Panc1 (cell line): ENCODE data around the gene MYCBPAP. TPM values are rescaled to one million over a fixed set of nuclear protein-coding genes. Genes with fewer than 3 reads are reported as not detected.
"Not testable (repeated sequence)": the region's sequence is repeated elsewhere in the genome, so short reads cannot be mapped to it uniquely, and the experiment has no call there.

Source experiments
- ATAC-seq: fragments of 200-7000 bp; cut with Tn5 transposase; 2 replicates; pipeline ENCODE4 v1.9.1; 2020; ENCODE audit warnings: mild to moderate bottlenecking, moderate library complexity
- BruUV-seq: library from RNA; stranded (reverse); fragments of 400-500 nt; replicated peaks from 2 replicates; lab custom pipeline; 2021; lab: Mats Ljungman, UMichigan
- CTCF ChIA-PET: fragments of 300-600 bp; sonication (Branson Sonifier 250); formaldehyde crosslinking; loops from one replicate; lab custom pipeline; 2022; ENCODE audit warnings: antibody characterized with exemption; lab: Charles Lee
- POLR2A ChIA-PET: fragments of 300-600 bp; sonication (Branson Sonifier 250); formaldehyde crosslinking; loops from one replicate; lab custom pipeline; 2022; ENCODE audit warnings: antibody characterized with exemption; lab: Charles Lee
- DNase-seq: peaks from one replicate; pipeline ENCODE4 v3.0.0-alpha.2; 2010; ENCODE audit warnings: low read depth, low spot score
- H3K27ac ChIP-seq: 2 replicates; pipeline ENCODE4 v1.5.1; 2011; ENCODE audit warnings: mild to moderate bottlenecking, low read length, inconsistent platforms
- H3K27me3 ChIP-seq: fragments of 200-500 bp; sonication (Bioruptor generic); 2 replicates; pipeline ENCODE4 v1.6.0; 2014; ENCODE audit warnings: low read length, inconsistent platforms; ENCODE audit not compliant: control insufficient read depth, insufficient read depth
- H3K36me3 ChIP-seq: fragments of 200-500 bp; sonication (Bioruptor generic); 2 replicates; pipeline ENCODE4 v1.5.1; 2014; ENCODE audit warnings: inconsistent platforms, mild to moderate bottlenecking, low read length, moderate library complexity; ENCODE audit not compliant: control insufficient read depth, insufficient read depth
- H3K4me1 ChIP-seq: 2 replicates; pipeline ENCODE4 v1.5.1; 2011; ENCODE audit warnings: inconsistent platforms, mild to moderate bottlenecking, low read length, moderate library complexity; ENCODE audit not compliant: control insufficient read depth, insufficient read depth
- H3K4me3 ChIP-seq, 2 experiments: 2 replicates each; pipeline ENCODE4 v1.5.1; 2011 to 2012; ENCODE audit warnings: low read depth in 2 of 2, low read length in 2 of 2, mild to moderate bottlenecking in 2 of 2, inconsistent platforms in 1 of 2, moderate library complexity in 1 of 2
- H3K9me3 ChIP-seq: fragments of 200-500 bp; sonication (Bioruptor generic); 2 replicates; pipeline ENCODE4 v1.5.1; 2014; ENCODE audit warnings: low read depth, mild to moderate bottlenecking, inconsistent platforms, low read length, moderate library complexity; ENCODE audit not compliant: control insufficient read depth, insufficient read depth
- CTCF ChIP-seq: fragments of 450-650 bp; IDR thresholded peaks from 2 replicates; pipeline ENCODE4 v1.5.1; 2017; ENCODE audit warnings: mild to moderate bottlenecking
- POLR2AphosphoS5 ChIP-seq: IDR thresholded peaks from 2 replicates; pipeline ENCODE4 v1.6.1; 2012; ENCODE audit warnings: mild to moderate bottlenecking, low read depth, low read length, moderate library complexity
- REST ChIP-seq, 2 experiments: IDR thresholded peaks; 2 replicates each; pipeline ENCODE4 v1.6.1; 2011 to 2012; ENCODE audit warnings: low read depth in 2 of 2, control low read depth in 1 of 2, low read length in 1 of 2, mild to moderate bottlenecking in 1 of 2, moderate library complexity in 1 of 2; ENCODE audit not compliant: insufficient read depth in 1 of 2
- SIN3A ChIP-seq: IDR thresholded peaks from 2 replicates; pipeline ENCODE4 v1.6.1; 2012; ENCODE audit warnings: low read depth, mild to moderate bottlenecking, low read length, moderate library complexity, borderline replicate concordance; ENCODE audit not compliant: insufficient read depth
- TCF7L2 ChIP-seq: IDR thresholded peaks from 2 replicates; pipeline ENCODE4 v1.6.1; 2011; ENCODE audit warnings: mild to moderate bottlenecking, low read depth, low read length, inconsistent platforms
- in situ Hi-C: cut with HindIII; loops from 2 replicates; pipeline ENCODE4 v1.10.0; 2016; ENCODE audit warnings: low sequenced_read_pairs, low pct_unique_long_range_greater_than_20kb
- intact Hi-C: fragments of 100-400 bp; cut with micrococcal nuclease; formaldehyde crosslinking; loops from one replicate; pipeline ENCODE4 v1.10.0; 2022; ENCODE audit not compliant: unreplicated experiment
- total RNA-seq: library from RNA; stranded (reverse); gene quantifications from one replicate; pipeline ENCODE4 v1.2.1, GENCODE V29; 2021; ENCODE audit not compliant: unreplicated experiment

Gene MYCBPAP
- total RNA-seq, 1 experiment from 2014 or later: 2.2 TPM

GRCh38 chr17:50470426-50470825 is 37.8 kb upstream of the MYCBPAP start:
- POLR2A ChIA-PET: no interaction called here
- intact Hi-C loops: no loop called here
- no peak for TF ChIP-seq TCF7L2
- H3K27me3 ChIP-seq: no peaks in the 10 kb centered on the region
- no peak for ATAC-seq
- no peak overlapping the region for H3K4me3 ChIP-seq
- no peaks in the 10 kb centered on the region; the same call in 1 of the 2 replicates for H3K4me1 ChIP-seq
- BruUV-seq: no TSS peak
- H3K36me3 ChIP-seq: no peaks in the 10 kb centered on the region
- DNase-seq: no peak
- H3K27ac ChIP-seq: no peak overlapping the region
- in situ Hi-C loops: no loop called here
- CTCF ChIA-PET: no interaction called here
- no peaks in the 10 kb centered on the region for H3K9me3 ChIP-seq

GRCh38 chr17:50471009-50471905 is 37.0 kb upstream of the MYCBPAP start:
- Histone ChIP-seq H3K9me3 (no peaks in the 10 kb centered on the region), H3K27ac (no peak overlapping the region), H3K27me3 (no peaks in the 10 kb centered on the region), H3K4me1 (no peaks in the 10 kb centered on the region; the same call in 1 of the 2 replicates), H3K36me3 (no peaks in the 10 kb centered on the region), H3K4me3 (no peak overlapping the region)
- BruUV-seq: no TSS peak
- ATAC-seq (no peak), DNase-seq (no peak)
- CTCF ChIA-PET: no interaction called here
- TF ChIP-seq CTCF (no peak), POLR2AphosphoS5 (no peak), TCF7L2 (no peak), REST (IDR thresholded peaks at IDR 0.05; ENCODE audit: insufficient read depth in 1 of 2, low read depth in 2 of 2, low read length in 1 of 2) (no peak), SIN3A (no peak)
- intact Hi-C loops: no loop called here
- POLR2A ChIA-PET: interaction anchor here (1.0 kb wide), 1 partner anchor 250 kb away, joined by 3 read pairs; no protein-coding TSS in a partner anchor
- in situ Hi-C loops: no loop called here

- ATAC-seq: no peak
- BruUV-seq: no TSS peak
- TF ChIP-seq SIN3A (no peak), POLR2AphosphoS5 (no peak), CTCF (no peak), TCF7L2 (no peak)
Observed at GRCh38 chr17:50472286-50472685, 36.0 kb upstream of the MYCBPAP start.

GRCh38 chr17:50472761-50473161 is 35.5 kb upstream of the MYCBPAP start:
- POLR2A ChIA-PET: not testable (repeated sequence)

More at GRCh38 chr17:50472286-50472685, 36.0 kb upstream of the MYCBPAP start:
- H3K9me3 ChIP-seq: no peaks in the 10 kb centered on the region
- H3K27ac ChIP-seq: no peak overlapping the region
- intact Hi-C loops: no loop called here
- CTCF ChIA-PET: no interaction called here
- no peaks in the 10 kb centered on the region; the same call in 1 of the 2 replicates for H3K4me1 ChIP-seq
- no peaks in the 10 kb centered on the region for H3K36me3 ChIP-seq
- DNase-seq: no peak
- H3K27me3 ChIP-seq: no peaks in the 10 kb centered on the region
- POLR2A ChIA-PET: interaction anchor here (1.0 kb wide), 1 partner anchor 249 kb away, joined by 3 read pairs; no protein-coding TSS in a partner anchor
- no peak overlapping the region for H3K4me3 ChIP-seq
- in situ Hi-C loops: no loop called here

More at GRCh38 chr17:50472761-50473161, 35.5 kb upstream of the MYCBPAP start:
- H3K9me3 ChIP-seq, CTCF ChIA-PET, H3K4me1 ChIP-seq, H3K27me3 ChIP-seq, H3K27ac ChIP-seq, DNase-seq, H3K4me3 ChIP-seq, ATAC-seq, BruUV-seq, in situ Hi-C loops, H3K36me3 ChIP-seq, intact Hi-C loops: not testable (repeated sequence)
